NCI-H2196 treated with DMSO at 0.1 percent for 48 hours (cell line): ENCODE data around the gene KCNMB1.
A peak's percentile ranks its signal among the peaks of the same experiment; 100 is the strongest.

ENCODE experiments used
- DNase-seq: peaks from one replicate; lab custom pipeline; 2025; ENCODE audit not compliant: unreplicated experiment; lab: John Stamatoyannopoulos, UW

Gene KCNMB1

GRCh38 chr5:170388818-170389549 is at the start of gene KCNMB1:
Gene KCNMB1, minus strand, starts transcription at chr5:170389367. Its CDS starts 3,920 bp downstream, at chr5:170385447.
- DNase-seq: no peak

GRCh38 chr5:170438581-170438980 is 49.4 kb upstream of the KCNMB1 start:
- DNase-seq: no peak

GRCh38 chr5:170437621-170438375 is 48.6 kb upstream of the KCNMB1 start:
- DNase-seq: no peak

GRCh38 chr5:170436335-170436734 is 47.2 kb upstream of the KCNMB1 start:
- no peak for DNase-seq

- DNase-seq: no peak
Observed at GRCh38 chr5:170434966-170435605, 45.9 kb upstream of the KCNMB1 start.

- no peak for DNase-seq
Observed at GRCh38 chr5:170432669-170433068, 43.5 kb upstream of the KCNMB1 start.

- no peak for DNase-seq
Observed at GRCh38 chr5:170431571-170431970, 42.4 kb upstream of the KCNMB1 start.

- no peak for DNase-seq
Observed at GRCh38 chr5:170430866-170431437, 41.8 kb upstream of the KCNMB1 start.

GRCh38 chr5:170430256-170430655 is 41.1 kb upstream of the KCNMB1 start:
- DNase-seq: no peak

GRCh38 chr5:170429014-170429413 is 39.8 kb upstream of the KCNMB1 start:
- no peak for DNase-seq

- no peak for DNase-seq
Observed at GRCh38 chr5:170427672-170428236, 38.6 kb upstream of the KCNMB1 start.

- DNase-seq: no peak
Observed at GRCh38 chr5:170426786-170427185, 37.6 kb upstream of the KCNMB1 start.

GRCh38 chr5:170426149-170426767 is 37.1 kb upstream of the KCNMB1 start:
- no peak for DNase-seq

GRCh38 chr5:170425731-170426130 is 36.6 kb upstream of the KCNMB1 start:
- DNase-seq: no peak

GRCh38 chr5:170424629-170425028 is 35.5 kb upstream of the KCNMB1 start:
- no peak for DNase-seq

GRCh38 chr5:170423692-170424091 is 34.5 kb upstream of the KCNMB1 start:
- DNase-seq: no peak

- DNase-seq: no peak
Observed at GRCh38 chr5:170421826-170422225, 32.7 kb upstream of the KCNMB1 start.

GRCh38 chr5:170420806-170421412 is 31.7 kb upstream of the KCNMB1 start:
- DNase-seq: peak; percentile 3

GRCh38 chr5:170419643-170420042 is 30.5 kb upstream of the KCNMB1 start:
- no peak for DNase-seq

- no peak for DNase-seq
Observed at GRCh38 chr5:170418736-170419135, 29.6 kb upstream of the KCNMB1 start.
